Umbilical cord (tissue), 2 donors: Measurements from ENCODE around the gene TULP3. TPM values are rescaled to one million over a fixed set of nuclear protein-coding genes. Genes with fewer than 3 reads are reported as not detected.
"Not testable (repeated sequence)": the region's sequence is repeated elsewhere in the genome, so short reads cannot be mapped to it uniquely, and the experiment has no call there.

Source experiments
- DNase-seq: peaks from one replicate; pipeline ENCODE4 v3.0.0-alpha.2; 2015; ENCODE audit warnings: low spot score
- total RNA-seq: library from RNA; depleted of rRNA; stranded (reverse); fragments of >200 nt; gene quantifications from one replicate; pipeline ENCODE4 v1.2.3, GENCODE V29; 2014; ENCODE audit warnings: low replicate concordance; ENCODE audit not compliant: insufficient read depth

The TULP3 gene
- total RNA-seq = 50.1 TPM

GRCh38 chr12:2890388-2891239 is at the start of gene TULP3:
Gene TULP3, plus strand, starts transcription at chr12:2890891. Its CDS starts 57 bp downstream, at chr12:2890948.
- peak; percentile 99 for DNase-seq

- DNase-seq = no peak
These were observed 49.5 kb upstream of the TULP3 start for GRCh38 chr12:2841056-2841650.

- DNase-seq = no peak
These were observed 47.7 kb upstream of the TULP3 start for GRCh38 chr12:2842948-2843347.

GRCh38 chr12:2844786-2845185 is 45.9 kb upstream of the TULP3 start:
- no peak for DNase-seq

- DNase-seq = peak; percentile 63
These were observed 45.4 kb upstream of the TULP3 start for GRCh38 chr12:2845280-2845679.

- DNase-seq = no peak
These were observed 38.8 kb upstream of the TULP3 start for GRCh38 chr12:2851931-2852330.

GRCh38 chr12:2853626-2854025 is 37.1 kb upstream of the TULP3 start:
- DNase-seq = peak; percentile 87

GRCh38 chr12:2854669-2855453 is 35.8 kb upstream of the TULP3 start:
- no peak for DNase-seq

GRCh38 chr12:2855546-2855945 is 35.1 kb upstream of the TULP3 start:
- DNase-seq = no peak

- DNase-seq = no peak
These were observed 34.6 kb upstream of the TULP3 start for GRCh38 chr12:2856051-2856450.

GRCh38 chr12:2857021-2857431 is 33.7 kb upstream of the TULP3 start, which contains the start of gene TEX52:
Gene TEX52, minus strand, starts transcription at chr12:2857039. Its CDS starts 13 bp downstream, at chr12:2857026.
- DNase-seq = no peak

GRCh38 chr12:2857576-2857975 is 33.1 kb upstream of the TULP3 start:
- DNase-seq = no peak

GRCh38 chr12:2858334-2858733 is 32.4 kb upstream of the TULP3 start:
- DNase-seq = no peak

- DNase-seq = no peak
These were observed 31.7 kb upstream of the TULP3 start for GRCh38 chr12:2858944-2859421.

- no peak for DNase-seq
These were observed 30.5 kb upstream of the TULP3 start for GRCh38 chr12:2860170-2860569.

GRCh38 chr12:2862876-2863275 is 27.8 kb upstream of the TULP3 start:
- DNase-seq = no peak

GRCh38 chr12:2863402-2863801 is 27.3 kb upstream of the TULP3 start:
- DNase-seq = not testable (repeated sequence)

GRCh38 chr12:2864198-2864597 is 26.5 kb upstream of the TULP3 start:
- no peak for DNase-seq

- not testable (repeated sequence) for DNase-seq
These were observed 21.6 kb upstream of the TULP3 start for GRCh38 chr12:2868986-2869632.

GRCh38 chr12:2876431-2877046 is 14.2 kb upstream of the TULP3 start:
- no peak for DNase-seq
